ENCODE data around the gene F10.

The F10 gene

GRCh38 chr13:113171250-113172125, 48.9 kb downstream of the F10 start:
- Histone ChIP-seq H3K4me3 (replicated peaks; ENCODE audit: insufficient read depth, low read length) (no peak overlapping the region), H3K27ac (replicated peaks) (no peak overlapping the region), H3K27me3 (ENCODE audit: insufficient read depth, poor library complexity, severe bottlenecking) (no peaks in the 10 kb centered on the region)
- DNase-seq (ENCODE audit: low read depth in 1 of 2, low spot score in 1 of 2), result no peak
- TF ChIP-seq SPI1 (IDR thresholded peaks at IDR 0.05; ENCODE audit: borderline replicate concordance, low read depth) (no peak), GABPA (IDR thresholded peaks at IDR 0.05; ENCODE audit: low read depth) (no peak), POLR2AphosphoS5 (IDR thresholded peaks at IDR 0.05; ENCODE audit: low read depth) (no peak), REST (IDR thresholded peaks at IDR 0.05; ENCODE audit: insufficient replicate concordance, low read depth) (no peak)
- TF ChIP-seq, protein P1, sequence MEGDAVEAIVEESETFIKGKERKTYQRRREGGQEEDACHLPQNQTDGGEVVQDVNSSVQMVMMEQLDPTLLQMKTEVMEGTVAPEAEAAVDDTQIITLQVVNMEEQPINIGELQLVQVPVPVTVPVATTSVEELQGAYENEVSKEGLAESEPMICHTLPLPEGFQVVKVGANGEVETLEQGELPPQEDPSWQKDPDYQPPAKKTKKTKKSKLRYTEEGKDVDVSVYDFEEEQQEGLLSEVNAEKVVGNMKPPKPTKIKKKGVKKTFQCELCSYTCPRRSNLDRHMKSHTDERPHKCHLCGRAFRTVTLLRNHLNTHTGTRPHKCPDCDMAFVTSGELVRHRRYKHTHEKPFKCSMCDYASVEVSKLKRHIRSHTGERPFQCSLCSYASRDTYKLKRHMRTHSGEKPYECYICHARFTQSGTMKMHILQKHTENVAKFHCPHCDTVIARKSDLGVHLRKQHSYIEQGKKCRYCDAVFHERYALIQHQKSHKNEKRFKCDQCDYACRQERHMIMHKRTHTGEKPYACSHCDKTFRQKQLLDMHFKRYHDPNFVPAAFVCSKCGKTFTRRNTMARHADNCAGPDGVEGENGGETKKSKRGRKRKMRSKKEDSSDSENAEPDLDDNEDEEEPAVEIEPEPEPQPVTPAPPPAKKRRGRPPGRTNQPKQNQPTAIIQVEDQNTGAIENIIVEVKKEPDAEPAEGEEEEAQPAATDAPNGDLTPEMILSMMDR (IDR thresholded peaks at IDR 0.05; ENCODE audit: insufficient read depth, low read length), result no peak

DNA sequence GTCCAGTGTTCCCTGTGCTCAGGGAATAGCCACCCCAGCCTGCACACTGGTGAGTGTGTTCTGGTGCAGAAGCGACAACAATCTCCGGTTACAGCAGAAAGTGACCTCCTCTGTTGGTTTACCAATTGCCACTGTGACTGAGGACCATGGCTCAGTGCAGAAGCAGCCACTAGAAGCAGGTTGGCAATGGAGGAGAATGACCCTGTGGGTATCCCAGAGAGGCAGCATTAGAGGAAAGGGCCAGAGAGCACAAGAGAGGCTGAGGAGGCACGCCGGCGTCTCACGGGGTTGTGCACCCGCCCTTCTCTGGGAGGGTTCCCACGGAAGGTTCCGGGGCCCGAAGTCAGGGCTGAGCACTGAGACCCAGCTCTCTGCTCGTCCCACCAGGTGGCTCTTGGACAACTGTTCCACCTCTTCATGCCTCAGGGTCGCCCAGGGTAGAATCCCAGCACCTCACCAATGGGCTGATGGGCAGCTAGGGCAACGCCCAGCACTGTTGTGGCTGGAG, 49.9 kb downstream of the F10 start:
- H3K27ac ChIP-seq (replicated peaks), result no peak overlapping the region
- DNase-seq (ENCODE audit: low read depth in 1 of 2, low spot score in 1 of 2), result no peak

More for the DNA sequence above, 49.9 kb downstream of the F10 start:
- no peak overlapping the region for H3K4me3 ChIP-seq (replicated peaks; ENCODE audit: insufficient read depth, low read length)
- no peaks in the 10 kb centered on the region for H3K27me3 ChIP-seq (ENCODE audit: insufficient read depth, poor library complexity, severe bottlenecking)
- TF ChIP-seq SPI1 (IDR thresholded peaks at IDR 0.05; ENCODE audit: borderline replicate concordance, low read depth) (no peak), POLR2AphosphoS5 (IDR thresholded peaks at IDR 0.05; ENCODE audit: low read depth) (no peak), REST (IDR thresholded peaks at IDR 0.05; ENCODE audit: insufficient replicate concordance, low read depth) (no peak), GABPA (IDR thresholded peaks at IDR 0.05; ENCODE audit: low read depth) (no peak)
- TF ChIP-seq, protein P1 (IDR thresholded peaks at IDR 0.05; ENCODE audit: insufficient read depth, low read length), result no peak
